ENCODE results near the gene INSR. TPM values are rescaled to one million over a fixed set of nuclear protein-coding genes. Genes with fewer than 3 reads are reported as not detected.

Gene INSR
- total RNA-seq, 3 donors from 2014 or later (not counting 1 experiment from before 2014, with no cell fraction given), result 0.50 to 4.9 (median 2.0) TPM

GRCh38 chr19:7266832-7267231 is 27.4 kb downstream of the INSR start:
- H3K27ac Mint-ChIP-seq, result no peak overlapping the region
- H3K27me3 Mint-ChIP-seq (ENCODE audit: low read depth in 2 of 2), result no peaks in the 10 kb centered on the region
- no peak overlapping the region for H3K4me3 ChIP-seq (ENCODE audit: low read length)
- DNase-seq, result no peak
- no peaks in the 10 kb centered on the region for H3K36me3 ChIP-seq (ENCODE audit: control insufficient read depth, insufficient read depth, low read length)
- intact Hi-C loops (cut with micrococcal nuclease), result no loop called here
- H3K4me1 ChIP-seq (ENCODE audit: control insufficient read depth, insufficient read depth, low read length), result no peaks in the 10 kb centered on the region
- no peaks in the 10 kb centered on the region for H3K36me3 Mint-ChIP-seq
- no peaks in the 10 kb centered on the region for H3K4me1 Mint-ChIP-seq
- WGBS (ENCODE audit: insufficient coverage), result 95% methylated on average over 6 of the region's 7 CpGs
- TF ChIP-seq CTCF (IDR thresholded peaks at IDR 0.05), result no peak
- H3K27ac ChIP-seq (ENCODE audit: low read length), result no peak overlapping the region
- H3K27me3 ChIP-seq (ENCODE audit: control insufficient read depth, insufficient read depth, low read length), result no peaks in the 10 kb centered on the region
- ATAC-seq, result no peak
- H3K4me3 Mint-ChIP-seq, result no peak overlapping the region
- no peaks in the 10 kb centered on the region for H3K9me3 ChIP-seq (ENCODE audit: control insufficient read depth, insufficient read depth, low read length)
- no peaks in the 10 kb centered on the region for H3K9me3 Mint-ChIP-seq

GRCh38 chr19:7265963-7266362 is 28.3 kb downstream of the INSR start:
- DNase-seq (no peak), ATAC-seq (no peak)
- intact Hi-C loops (cut with micrococcal nuclease), result no loop called here
- no peaks in the 10 kb centered on the region for H3K27me3 Mint-ChIP-seq (ENCODE audit: low read depth in 2 of 2)
- no peaks in the 10 kb centered on the region for H3K9me3 Mint-ChIP-seq
- Histone ChIP-seq H3K27me3 (ENCODE audit: control insufficient read depth, insufficient read depth, low read length) (no peaks in the 10 kb centered on the region), H3K4me3 (ENCODE audit: low read length) (no peak overlapping the region), H3K9me3 (ENCODE audit: control insufficient read depth, insufficient read depth, low read length) (no peaks in the 10 kb centered on the region), H3K36me3 (ENCODE audit: control insufficient read depth, insufficient read depth, low read length) (no peaks in the 10 kb centered on the region), H3K27ac (ENCODE audit: low read length) (no peak overlapping the region), H3K4me1 (ENCODE audit: control insufficient read depth, insufficient read depth, low read length) (no peaks in the 10 kb centered on the region)
- H3K4me3 Mint-ChIP-seq, result no peak overlapping the region
- H3K27ac Mint-ChIP-seq, result no peak overlapping the region
- no peaks in the 10 kb centered on the region for H3K4me1 Mint-ChIP-seq
- no peaks in the 10 kb centered on the region for H3K36me3 Mint-ChIP-seq
- no peak for TF ChIP-seq CTCF (IDR thresholded peaks at IDR 0.05)
- 81% methylated on average over 5 of the region's 5 CpGs for WGBS (ENCODE audit: insufficient coverage)

GRCh38 chr19:7264858-7265257 is 29.4 kb downstream of the INSR start:
- H3K4me1 Mint-ChIP-seq, result no peaks in the 10 kb centered on the region
- no peaks in the 10 kb centered on the region for H3K36me3 Mint-ChIP-seq
- Histone ChIP-seq H3K9me3 (ENCODE audit: control insufficient read depth, insufficient read depth, low read length) (no peaks in the 10 kb centered on the region), H3K27ac (ENCODE audit: low read length) (no peak overlapping the region), H3K4me1 (ENCODE audit: control insufficient read depth, insufficient read depth, low read length) (no peaks in the 10 kb centered on the region), H3K4me3 (ENCODE audit: low read length) (no peak overlapping the region), H3K36me3 (ENCODE audit: control insufficient read depth, insufficient read depth, low read length) (no peaks in the 10 kb centered on the region), H3K27me3 (ENCODE audit: control insufficient read depth, insufficient read depth, low read length) (no peaks in the 10 kb centered on the region)
- intact Hi-C loops (cut with micrococcal nuclease), result no loop called here
- DNase-seq (no peak), ATAC-seq (no peak)
- TF ChIP-seq CTCF (IDR thresholded peaks at IDR 0.05), result no peak
- H3K27me3 Mint-ChIP-seq (ENCODE audit: low read depth in 2 of 2), result no peaks in the 10 kb centered on the region
- no peak overlapping the region for H3K4me3 Mint-ChIP-seq
- no peak overlapping the region for H3K27ac Mint-ChIP-seq
- H3K9me3 Mint-ChIP-seq, result no peaks in the 10 kb centered on the region
- 94% methylated on average over 3 of the region's 4 CpGs for WGBS (ENCODE audit: insufficient coverage)

GRCh38 chr19:7263521-7263920 is 30.7 kb downstream of the INSR start:
- H3K27ac ChIP-seq (ENCODE audit: low read length), result no peak overlapping the region
- Mint-ChIP-seq H3K36me3 (no peaks in the 10 kb centered on the region), H3K4me1 (no peaks in the 10 kb centered on the region), H3K9me3 (no peaks in the 10 kb centered on the region), H3K4me3 (no peak overlapping the region), H3K27ac (no peak overlapping the region), H3K27me3 (ENCODE audit: low read depth in 2 of 2) (no peaks in the 10 kb centered on the region)
- intact Hi-C loops (cut with micrococcal nuclease), result no loop called here
- no peak for TF ChIP-seq CTCF (IDR thresholded peaks at IDR 0.05)
- DNase-seq (no peak), ATAC-seq (no peak)
- no peaks in the 10 kb centered on the region for H3K27me3 ChIP-seq (ENCODE audit: control insufficient read depth, insufficient read depth, low read length)
- no peaks in the 10 kb centered on the region for H3K9me3 ChIP-seq (ENCODE audit: control insufficient read depth, insufficient read depth, low read length)
- H3K36me3 ChIP-seq (ENCODE audit: control insufficient read depth, insufficient read depth, low read length), result no peaks in the 10 kb centered on the region
- 81% methylated on average over 5 of the region's 5 CpGs for WGBS (ENCODE audit: insufficient coverage)
- no peak overlapping the region for H3K4me3 ChIP-seq (ENCODE audit: low read length)
- no peaks in the 10 kb centered on the region for H3K4me1 ChIP-seq (ENCODE audit: control insufficient read depth, insufficient read depth, low read length)

Measured in natural killer cell (primary cell).